ENCODE results near the gene OR8B12. TPM values are rescaled to one million over a fixed set of nuclear protein-coding genes. Genes with fewer than 3 reads are reported as not detected.
"Not testable (repeated sequence)": the region's sequence is repeated elsewhere in the genome, so short reads cannot be mapped to it uniquely, and the experiment has no call there.

Gene OR8B12
- total RNA-seq, 1 experiment from 2014 or later = not detected

- no peak for TF ChIP-seq ZBTB33 (IDR thresholded peaks at IDR 0.05; ENCODE audit: extremely low read depth, insufficient replicate concordance, low read length)
These were observed 24.4 kb downstream of the OR8B12 start (continued) for GRCh38 chr11:124518989-124519451.

- DNase-seq (ENCODE audit: low read depth, low spot score) = no peak
- H4K20me1 ChIP-seq (ENCODE audit: insufficient read depth) = no peaks in the 10 kb centered on the region
- no peak overlapping the region for H3K4me3 ChIP-seq (replicated peaks in 1 of 2; ENCODE audit: low read depth in 1 of 2, low read length in 2 of 2)
- no peaks in the 10 kb centered on the region for H3K36me3 ChIP-seq (ENCODE audit: control insufficient read depth in 1 of 2, insufficient read depth in 2 of 2, low read length in 2 of 2)
- ChIA-PET CTCF (interaction anchor here (1.2 kb wide), 1 partner anchor 18 kb away, joined by 3 read pairs; no protein-coding TSS in a partner anchor), RAD21 (ENCODE audit: low non-redundant PET in 1 of 2, low total read pairs in 2 of 2, uncharacterized antibody in 2 of 2, unreplicated experiment in 2 of 2) (no interaction called here), POLR2A (no interaction called here)
- H3K79me2 ChIP-seq (ENCODE audit: insufficient read depth, low read length) = no peaks in the 10 kb centered on the region
- no peaks in the 10 kb centered on the region for H3K4me1 ChIP-seq (ENCODE audit: control insufficient read depth in 1 of 2, insufficient read depth in 2 of 2, low read length in 2 of 2)
- H3K27ac ChIP-seq (ENCODE audit: low read depth, low read length) = no peak overlapping the region
- ATAC-seq = no peak
- BruUV-seq (replicated peaks) = no TSS peak
- no peak overlapping the region for H2AFZ ChIP-seq (ENCODE audit: low read depth, low read length, poor library complexity, severe bottlenecking)
- no peaks in the 10 kb centered on the region for H3K9me2 ChIP-seq (ENCODE audit: insufficient read depth)
- no peak overlapping the region for H3K4me2 ChIP-seq (ENCODE audit: low read length)
- no peak overlapping the region for H3K9ac ChIP-seq (ENCODE audit: low read length)
- no peak for TF ChIP-seq ELF1 (IDR thresholded peaks at IDR 0.05; ENCODE audit: borderline replicate concordance, low read depth)
- TF ChIP-seq ZNF274 (IDR thresholded peaks at IDR 0.05; ENCODE audit: low read depth, low read length) = no peak
- TF ChIP-seq POLR2A (IDR thresholded peaks at IDR 0.05; ENCODE audit: borderline replicate concordance, extremely low read depth, insufficient read depth, insufficient read length) = no peak
- TF ChIP-seq ZBTB33 (IDR thresholded peaks at IDR 0.05; ENCODE audit: extremely low read depth, insufficient replicate concordance, low read length) = no peak
- TF ChIP-seq CEBPB (IDR thresholded peaks at IDR 0.05; ENCODE audit: low read depth) = no peak
- intact Hi-C loops (cut with micrococcal nuclease) = no loop called here
- peaks cover 70% of the 10 kb centered on the region for H3K27me3 ChIP-seq (ENCODE audit: insufficient read depth, low read length)
- no peaks in the 10 kb centered on the region for H3K9me3 ChIP-seq (ENCODE audit: control insufficient read depth in 1 of 2, insufficient read depth in 1 of 2, low read depth in 1 of 2, low read length in 2 of 2)
These were observed 26.1 kb downstream of the OR8B12 start for GRCh38 chr11:124517314-124517713.

- H3K4me3 ChIP-seq (replicated peaks in 1 of 2; ENCODE audit: low read depth in 1 of 2, low read length in 2 of 2); BruUV-seq (replicated peaks); H4K20me1 ChIP-seq (ENCODE audit: insufficient read depth); CTCF ChIA-PET; H3K4me2 ChIP-seq (ENCODE audit: low read length); H3K36me3 ChIP-seq (ENCODE audit: control insufficient read depth in 1 of 2, insufficient read depth in 2 of 2, low read length in 2 of 2); RAD21 ChIA-PET (ENCODE audit: low non-redundant PET in 1 of 2, low total read pairs in 2 of 2, uncharacterized antibody in 2 of 2, unreplicated experiment in 2 of 2); H3K79me2 ChIP-seq (ENCODE audit: insufficient read depth, low read length); ATAC-seq; H3K9ac ChIP-seq (ENCODE audit: low read length); H3K27ac ChIP-seq (ENCODE audit: low read depth, low read length); H3K9me3 ChIP-seq (ENCODE audit: control insufficient read depth in 1 of 2, insufficient read depth in 1 of 2, low read depth in 1 of 2, low read length in 2 of 2); H3K4me1 ChIP-seq (ENCODE audit: control insufficient read depth in 1 of 2, insufficient read depth in 2 of 2, low read length in 2 of 2); H2AFZ ChIP-seq (ENCODE audit: low read depth, low read length, poor library complexity, severe bottlenecking); DNase-seq (ENCODE audit: low read depth, low spot score); intact Hi-C loops (cut with micrococcal nuclease); H3K9me2 ChIP-seq (ENCODE audit: insufficient read depth); POLR2A ChIA-PET: not testable (repeated sequence)
- H3K27me3 ChIP-seq (ENCODE audit: insufficient read depth, low read length) = peaks cover 68% of the 10 kb centered on the region
These were observed 28.8 kb downstream of the OR8B12 start for GRCh38 chr11:124514675-124515074.

Data from HCT116 (cell line).